T-helper 2 cell treated with Interferon-gamma antibody and Interleukin-4, amounts not matched to agents 5 μg/mL and 100 μg/mL, for 36 hours (primary cell): ENCODE results near the gene NRF1.
"Not testable (repeated sequence)": the region's sequence is repeated elsewhere in the genome, so short reads cannot be mapped to it uniquely, and the experiment has no call there.

ENCODE experiments used
- DNase-seq: peaks from one replicate; pipeline ENCODE4 v3.0.0; 2021; ENCODE audit warnings: low spot score
- H3K27ac Mint-ChIP-seq: one replicate; pipeline ENCODE4 v1.8.0; 2021; ENCODE audit warnings: mild to moderate bottlenecking, mixed read lengths
- H3K27me3 Mint-ChIP-seq: one replicate; pipeline ENCODE4 v1.8.0; 2021; ENCODE audit warnings: low read depth, mixed read lengths
- H3K36me3 Mint-ChIP-seq: one replicate; pipeline ENCODE4 v1.8.0; 2021; ENCODE audit warnings: low read depth, mixed read lengths
- H3K4me1 Mint-ChIP-seq: one replicate; pipeline ENCODE4 v1.8.0; 2021; ENCODE audit warnings: low read depth, mixed read lengths
- H3K4me3 Mint-ChIP-seq: one replicate; pipeline ENCODE4 v1.8.0; 2022; ENCODE audit warnings: mild to moderate bottlenecking, moderate library complexity, mixed read lengths
- H3K9me3 Mint-ChIP-seq: one replicate; pipeline ENCODE4 v1.8.0; 2021; ENCODE audit warnings: mixed read lengths

Gene NRF1

GRCh38 chr7:129794461-129794860 is 182.9 kb downstream of the NRF1 start:
- not testable (repeated sequence) for H3K4me3 Mint-ChIP-seq, H3K36me3 Mint-ChIP-seq, H3K9me3 Mint-ChIP-seq, H3K27ac Mint-ChIP-seq, H3K4me1 Mint-ChIP-seq, H3K27me3 Mint-ChIP-seq, DNase-seq

- H3K4me3 Mint-ChIP-seq = no peak overlapping the region
- H3K27me3 Mint-ChIP-seq = peaks cover 2% of the 10 kb centered on the region
- H3K27ac Mint-ChIP-seq = no peak overlapping the region
- no peaks in the 10 kb centered on the region for H3K4me1 Mint-ChIP-seq
- DNase-seq = no peak
- H3K36me3 Mint-ChIP-seq = no peaks in the 10 kb centered on the region
- H3K9me3 Mint-ChIP-seq = no peaks in the 10 kb centered on the region
These were observed 184.8 kb downstream of the NRF1 start for GRCh38 chr7:129796186-129796775.

GRCh38 chr7:129797214-129797789 is 185.8 kb downstream of the NRF1 start:
- Mint-ChIP-seq H3K4me1 (no peaks in the 10 kb centered on the region), H3K27ac (no peak overlapping the region), H3K4me3 (no peak overlapping the region), H3K36me3 (no peaks in the 10 kb centered on the region), H3K27me3 (no peaks in the 10 kb centered on the region), H3K9me3 (no peaks in the 10 kb centered on the region)
- DNase-seq = no peak

- H3K36me3 Mint-ChIP-seq = no peaks in the 10 kb centered on the region
- no peaks in the 10 kb centered on the region for H3K4me1 Mint-ChIP-seq
- no peak overlapping the region for H3K4me3 Mint-ChIP-seq
- H3K27me3 Mint-ChIP-seq = no peaks in the 10 kb centered on the region
- H3K9me3 Mint-ChIP-seq = no peaks in the 10 kb centered on the region
- H3K27ac Mint-ChIP-seq = no peak overlapping the region
- DNase-seq = no peak
These were observed 187.3 kb downstream of the NRF1 start for GRCh38 chr7:129798616-129799349.

- H3K4me3 Mint-ChIP-seq = no peak overlapping the region
- H3K27ac Mint-ChIP-seq = no peak overlapping the region
- H3K27me3 Mint-ChIP-seq = no peaks in the 10 kb centered on the region
- no peak for DNase-seq
- H3K4me1 Mint-ChIP-seq = no peaks in the 10 kb centered on the region
- no peaks in the 10 kb centered on the region for H3K9me3 Mint-ChIP-seq
- H3K36me3 Mint-ChIP-seq = no peaks in the 10 kb centered on the region
These were observed 187.9 kb downstream of the NRF1 start for GRCh38 chr7:129799350-129799955.

GRCh38 chr7:129800901-129801300 is 189.4 kb downstream of the NRF1 start:
- Mint-ChIP-seq H3K27me3 (no peaks in the 10 kb centered on the region), H3K9me3 (no peaks in the 10 kb centered on the region), H3K27ac (no peak overlapping the region), H3K4me3 (no peak overlapping the region), H3K4me1 (no peaks in the 10 kb centered on the region), H3K36me3 (no peaks in the 10 kb centered on the region)
- no peak for DNase-seq

GRCh38 chr7:129801882-129802281 is 190.4 kb downstream of the NRF1 start:
- Mint-ChIP-seq H3K4me1 (no peaks in the 10 kb centered on the region), H3K27ac (no peak overlapping the region), H3K4me3 (no peak overlapping the region), H3K36me3 (no peaks in the 10 kb centered on the region), H3K27me3 (no peaks in the 10 kb centered on the region), H3K9me3 (no peaks in the 10 kb centered on the region)
- DNase-seq = no peak

GRCh38 chr7:129803546-129804081 is 192.1 kb downstream of the NRF1 start:
- no peak overlapping the region for H3K4me3 Mint-ChIP-seq

GRCh38 chr7:129804111-129804889 is 192.8 kb downstream of the NRF1 start:
- Mint-ChIP-seq H3K27me3 (no peaks in the 10 kb centered on the region), H3K4me1 (no peaks in the 10 kb centered on the region)
- DNase-seq = no peak

More at GRCh38 chr7:129803546-129804081, 192.1 kb downstream of the NRF1 start:
- DNase-seq = no peak
- no peaks in the 10 kb centered on the region for H3K9me3 Mint-ChIP-seq
- no peaks in the 10 kb centered on the region for H3K27me3 Mint-ChIP-seq
- no peak overlapping the region for H3K27ac Mint-ChIP-seq
- H3K36me3 Mint-ChIP-seq = no peaks in the 10 kb centered on the region
- H3K4me1 Mint-ChIP-seq = no peaks in the 10 kb centered on the region

GRCh38 chr7:129804890-129805719 is 193.6 kb downstream of the NRF1 start:
- no peak overlapping the region for H3K27ac Mint-ChIP-seq
- no peak for DNase-seq
- H3K4me3 Mint-ChIP-seq = no peak overlapping the region
- H3K27me3 Mint-ChIP-seq = no peaks in the 10 kb centered on the region
- H3K36me3 Mint-ChIP-seq = no peaks in the 10 kb centered on the region
- H3K4me1 Mint-ChIP-seq = no peaks in the 10 kb centered on the region
- H3K9me3 Mint-ChIP-seq = no peaks in the 10 kb centered on the region

More at GRCh38 chr7:129804111-129804889, 192.8 kb downstream of the NRF1 start:
- Mint-ChIP-seq H3K4me3 (no peak overlapping the region), H3K36me3 (no peaks in the 10 kb centered on the region), H3K9me3 (no peaks in the 10 kb centered on the region), H3K27ac (no peak overlapping the region)
